A549 (cell line): ENCODE measurements around the gene ZSWIM5.

ENCODE experiments used
- BHLHE40 ChIP-seq: IDR thresholded peaks from 2 replicates; pipeline ENCODE4 v1.6.1; 2012; ENCODE audit warnings: low read depth, low read length, inconsistent platforms
- CTCF ChIP-seq: fragments of >200 bp; sonication (Bioruptor Twin); formaldehyde crosslinking; IDR thresholded peaks from 3 replicates; pipeline ENCODE4 v1.5.1; 2016
- JUNB ChIP-seq: fragments of >200 bp; sonication (Bioruptor Twin); formaldehyde crosslinking; IDR thresholded peaks from 2 replicates; pipeline ENCODE4 v1.6.1; 2016
- MAFK ChIP-seq: fragments of 450-650 bp; IDR thresholded peaks from 2 replicates; pipeline ENCODE4 v1.6.1; 2014; ENCODE audit not compliant: partially characterized antibody
- MYC ChIP-seq: IDR thresholded peaks from 2 replicates; pipeline ENCODE4 v1.6.1; 2012; ENCODE audit warnings: mild to moderate bottlenecking, inconsistent platforms, low read length, improper control_type of control experiment, borderline replicate concordance
- RAD21 ChIP-seq, 2 experiments: fragments of >200 bp in 1 of 2; sonication (Bioruptor Twin) in 1 of 2; formaldehyde crosslinking in 1 of 2; IDR thresholded peaks in 1 of 2; conservative IDR thresholded peaks in 1 of 2; 2 replicates in 1 of 2; 3 replicates in 1 of 2; pipeline ENCODE4 v1.6.1; 2012 to 2018; ENCODE audit warnings: inconsistent platforms in 1 of 2
- ZNF302 ChIP-seq: fragments of 250-450 bp; sonication (Bioruptor Pico); IDR thresholded peaks from 2 replicates; pipeline ENCODE4 v1.9.0; 2021; ENCODE audit warnings: inconsistent platforms, mild to moderate bottlenecking, moderate library complexity
- TF ChIP-seq, protein P1 (sequence below): IDR thresholded peaks from 2 replicates; pipeline ENCODE4 v1.6.1; 2012
- TF ChIP-seq, protein P2 (sequence below): fragments of 250-450 bp; sonication (Bioruptor Pico); IDR thresholded peaks from 2 replicates; pipeline ENCODE4 v1.5.0; 2021; ENCODE audit warnings: mild to moderate bottlenecking, moderate library complexity, borderline replicate concordance

DNA sequence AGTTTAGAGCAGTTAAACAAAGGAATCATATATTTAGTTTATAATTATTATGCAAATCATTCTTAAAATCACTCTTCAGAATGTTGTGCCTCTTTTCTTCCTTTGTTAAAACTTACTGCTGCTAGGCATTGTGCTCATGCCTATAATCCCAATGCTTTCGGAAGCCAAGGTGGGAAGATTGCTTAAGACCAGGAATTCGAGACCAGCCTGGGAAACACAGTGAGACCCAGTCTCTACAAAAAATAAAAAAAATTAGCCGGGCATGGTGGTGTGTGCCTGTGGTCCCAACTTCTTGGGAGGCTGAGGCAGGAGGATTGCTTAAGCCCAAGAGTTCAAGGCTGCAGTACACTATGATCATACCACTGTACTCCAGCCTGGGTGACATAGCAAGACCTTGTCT is 33.6 kb downstream of the ZSWIM5 start:
- TF ChIP-seq, protein P1, sequence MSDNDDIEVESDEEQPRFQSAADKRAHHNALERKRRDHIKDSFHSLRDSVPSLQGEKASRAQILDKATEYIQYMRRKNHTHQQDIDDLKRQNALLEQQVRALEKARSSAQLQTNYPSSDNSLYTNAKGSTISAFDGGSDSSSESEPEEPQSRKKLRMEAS = no peak
- no peak for TF ChIP-seq CTCF
- no peak for TF ChIP-seq BHLHE40
- TF ChIP-seq MAFK = no peak
- TF ChIP-seq RAD21 (conservative IDR thresholded peaks at IDR 0.05 in 1 of 2, IDR thresholded peaks at IDR 0.05 in 1 of 2) = no peak
- TF ChIP-seq, protein P2, sequence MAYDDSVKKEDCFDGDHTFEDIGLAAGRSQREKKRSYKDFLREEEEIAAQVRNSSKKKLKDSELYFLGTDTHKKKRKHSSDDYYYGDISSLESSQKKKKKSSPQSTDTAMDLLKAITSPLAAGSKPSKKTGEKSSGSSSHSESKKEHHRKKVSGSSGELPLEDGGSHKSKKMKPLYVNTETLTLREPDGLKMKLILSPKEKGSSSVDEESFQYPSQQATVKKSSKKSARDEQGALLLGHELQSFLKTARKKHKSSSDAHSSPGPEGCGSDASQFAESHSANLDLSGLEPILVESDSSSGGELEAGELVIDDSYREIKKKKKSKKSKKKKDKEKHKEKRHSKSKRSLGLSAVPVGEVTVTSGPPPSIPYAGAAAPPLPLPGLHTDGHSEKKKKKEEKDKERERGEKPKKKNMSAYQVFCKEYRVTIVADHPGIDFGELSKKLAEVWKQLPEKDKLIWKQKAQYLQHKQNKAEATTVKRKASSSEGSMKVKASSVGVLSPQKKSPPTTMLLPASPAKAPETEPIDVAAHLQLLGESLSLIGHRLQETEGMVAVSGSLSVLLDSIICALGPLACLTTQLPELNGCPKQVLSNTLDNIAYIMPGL = no peak
- TF ChIP-seq JUNB = no peak
- TF ChIP-seq MYC = no peak
- TF ChIP-seq ZNF302 (CRISPR knock-in tag) = no peak
